Nephron progenitor cell (in vitro differentiated cells): ENCODE results near the gene C16orf89.

Source experiments
- DNase-seq: peaks from one replicate; pipeline ENCODE4 v3.0.0; 2021
- H3K27ac Mint-ChIP-seq: 2 replicates; pipeline ENCODE4 v1.8.0; 2021; ENCODE audit warnings: mild to moderate bottlenecking, moderate library complexity, mixed read lengths
- H3K27me3 Mint-ChIP-seq: 2 replicates; pipeline ENCODE4 v1.8.0; 2021; ENCODE audit warnings: mild to moderate bottlenecking, low read depth, mixed read lengths; ENCODE audit not compliant: poor library complexity
- H3K36me3 Mint-ChIP-seq: 2 replicates; pipeline ENCODE4 v1.8.0; 2021; ENCODE audit warnings: low read depth, mixed read lengths
- H3K4me1 Mint-ChIP-seq: 2 replicates; pipeline ENCODE4 v1.8.0; 2021; ENCODE audit warnings: mixed read lengths
- H3K4me3 Mint-ChIP-seq: 2 replicates; pipeline ENCODE4 v1.8.0; 2021; ENCODE audit warnings: mild to moderate bottlenecking, moderate library complexity, mixed read lengths
- H3K9me3 Mint-ChIP-seq: 2 replicates; pipeline ENCODE4 v1.8.0; 2021; ENCODE audit warnings: mild to moderate bottlenecking, moderate library complexity, mixed read lengths
- TF ChIP-seq, protein P1 (sequence below): fragments of 200-600 bp; sonication (generic); IDR thresholded peaks from 2 replicates; pipeline ENCODE4 v1.5.0; 2021; ENCODE audit warnings: antibody characterized with exemption

C16orf89 gene

DNA sequence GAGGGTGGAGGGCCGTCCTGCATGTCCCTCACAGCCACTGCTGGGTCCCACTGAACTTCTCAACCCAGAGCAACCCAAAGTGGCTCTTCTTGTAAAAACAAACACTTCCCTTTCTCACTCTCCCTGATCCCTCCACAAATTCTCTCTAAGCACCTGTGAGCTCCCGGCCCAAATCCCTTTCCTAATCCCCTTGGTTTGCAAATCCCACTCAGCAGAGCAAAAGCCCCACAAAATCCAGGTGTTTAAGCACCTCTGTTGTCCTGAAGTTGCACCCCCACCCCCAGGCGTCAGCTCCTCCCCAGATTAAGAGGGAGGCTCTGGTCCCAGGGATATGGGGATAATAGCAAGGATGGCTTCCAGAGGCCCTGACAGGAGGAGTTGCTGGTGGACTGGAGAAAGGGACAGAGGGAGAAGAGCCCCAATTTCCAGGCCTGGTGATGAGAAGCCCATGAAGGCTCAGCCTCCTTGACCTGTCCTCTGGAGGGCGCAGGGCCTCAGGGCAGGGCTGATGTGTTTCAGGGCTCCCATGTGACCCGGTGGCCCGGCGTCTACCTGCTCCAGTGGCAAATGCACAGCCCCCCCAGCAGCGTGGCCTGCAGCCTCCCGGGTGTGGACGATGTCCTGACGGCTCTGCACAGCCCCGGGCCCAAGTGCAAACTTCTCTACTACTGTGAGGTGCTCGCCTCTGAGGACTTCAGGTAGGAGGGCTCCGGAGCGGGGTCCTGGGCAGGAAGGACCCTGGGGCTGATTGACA is 55.0 kb downstream of the C16orf89 start:
- no peak overlapping the region for H3K27ac Mint-ChIP-seq

DNA sequence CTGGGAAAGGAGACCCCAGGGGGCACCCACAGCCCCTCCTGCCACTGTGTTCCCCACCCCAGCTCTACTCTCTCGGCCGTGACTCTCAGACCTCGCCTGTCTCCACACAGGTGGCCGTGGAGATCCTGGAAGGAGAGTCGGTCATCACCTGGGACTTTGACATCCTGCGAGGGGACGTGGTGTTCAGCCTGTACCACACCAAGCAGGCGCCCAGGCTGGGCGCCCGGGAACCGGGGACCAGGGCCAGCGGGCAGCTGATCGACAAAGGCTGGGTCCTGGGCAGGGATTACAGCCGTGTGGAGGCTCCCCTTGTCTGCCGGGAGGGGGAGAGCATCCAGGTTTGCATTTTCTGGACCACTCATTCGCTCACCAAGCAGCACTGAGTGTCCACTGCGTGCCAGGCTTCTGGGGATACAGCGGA is 57.4 kb downstream of the C16orf89 start:
- Mint-ChIP-seq H3K27me3 (peaks cover 37% of the 10 kb centered on the region), H3K4me3 (no peak overlapping the region), H3K36me3 (no peaks in the 10 kb centered on the region), H3K4me1 (peaks cover 30% of the 10 kb centered on the region), H3K9me3 (no peaks in the 10 kb centered on the region), H3K27ac (no peak overlapping the region)
- TF ChIP-seq, protein P1, sequence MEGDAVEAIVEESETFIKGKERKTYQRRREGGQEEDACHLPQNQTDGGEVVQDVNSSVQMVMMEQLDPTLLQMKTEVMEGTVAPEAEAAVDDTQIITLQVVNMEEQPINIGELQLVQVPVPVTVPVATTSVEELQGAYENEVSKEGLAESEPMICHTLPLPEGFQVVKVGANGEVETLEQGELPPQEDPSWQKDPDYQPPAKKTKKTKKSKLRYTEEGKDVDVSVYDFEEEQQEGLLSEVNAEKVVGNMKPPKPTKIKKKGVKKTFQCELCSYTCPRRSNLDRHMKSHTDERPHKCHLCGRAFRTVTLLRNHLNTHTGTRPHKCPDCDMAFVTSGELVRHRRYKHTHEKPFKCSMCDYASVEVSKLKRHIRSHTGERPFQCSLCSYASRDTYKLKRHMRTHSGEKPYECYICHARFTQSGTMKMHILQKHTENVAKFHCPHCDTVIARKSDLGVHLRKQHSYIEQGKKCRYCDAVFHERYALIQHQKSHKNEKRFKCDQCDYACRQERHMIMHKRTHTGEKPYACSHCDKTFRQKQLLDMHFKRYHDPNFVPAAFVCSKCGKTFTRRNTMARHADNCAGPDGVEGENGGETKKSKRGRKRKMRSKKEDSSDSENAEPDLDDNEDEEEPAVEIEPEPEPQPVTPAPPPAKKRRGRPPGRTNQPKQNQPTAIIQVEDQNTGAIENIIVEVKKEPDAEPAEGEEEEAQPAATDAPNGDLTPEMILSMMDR: no peak
- no peak for DNase-seq

More for the DNA sequence above, 55.0 kb downstream of the C16orf89 start:
- H3K36me3 Mint-ChIP-seq: no peaks in the 10 kb centered on the region
- peaks cover 33% of the 10 kb centered on the region for H3K27me3 Mint-ChIP-seq
- H3K9me3 Mint-ChIP-seq: no peaks in the 10 kb centered on the region
- peaks cover 27% of the 10 kb centered on the region for H3K4me1 Mint-ChIP-seq
- TF ChIP-seq, protein P1: no peak
- H3K4me3 Mint-ChIP-seq: no peak overlapping the region
- DNase-seq: no peak

- no peaks in the 10 kb centered on the region for H3K36me3 Mint-ChIP-seq
- H3K9me3 Mint-ChIP-seq: no peaks in the 10 kb centered on the region
- H3K27ac Mint-ChIP-seq: no peak overlapping the region
- peaks cover 24% of the 10 kb centered on the region for H3K4me1 Mint-ChIP-seq
- no peak overlapping the region for H3K4me3 Mint-ChIP-seq
- H3K27me3 Mint-ChIP-seq: peaks cover 34% of the 10 kb centered on the region
- TF ChIP-seq, protein P1: no peak
- DNase-seq: no peak
Observed at GRCh38 chr16:5007256-5007655, 58.5 kb downstream of the C16orf89 start.

- H3K27ac Mint-ChIP-seq: no peak overlapping the region
- no peaks in the 10 kb centered on the region for H3K36me3 Mint-ChIP-seq
- peaks cover 30% of the 10 kb centered on the region for H3K27me3 Mint-ChIP-seq
- TF ChIP-seq, protein P1: no peak
- peak; percentile 20 for DNase-seq
- peaks cover 21% of the 10 kb centered on the region for H3K4me1 Mint-ChIP-seq
- no peak overlapping the region for H3K4me3 Mint-ChIP-seq
- no peaks in the 10 kb centered on the region for H3K9me3 Mint-ChIP-seq
Observed at GRCh38 chr16:5006348-5007193, 59.2 kb downstream of the C16orf89 start.

- no peak for DNase-seq
- Mint-ChIP-seq H3K27me3 (peaks cover 28% of the 10 kb centered on the region), H3K4me1 (peaks cover 22% of the 10 kb centered on the region), H3K9me3 (no peaks in the 10 kb centered on the region), H3K27ac (no peak overlapping the region), H3K4me3 (no peak overlapping the region), H3K36me3 (no peaks in the 10 kb centered on the region)
- TF ChIP-seq, protein P1: no peak
Observed at GRCh38 chr16:5005916-5006315, 59.8 kb downstream of the C16orf89 start.
